WTC11 (cell line): ENCODE measurements around the gene OXNAD1. TPM values are rescaled to one million over a fixed set of nuclear protein-coding genes. Genes with fewer than 3 reads are reported as not detected.

Source experiments
- ATAC-seq: fragments of 200-7000 bp; cut with Tn5 transposase; 2 replicates; pipeline ENCODE4 v1.10.0; 2021; ENCODE audit warnings: mild to moderate bottlenecking, moderate library complexity
- CTCF ChIA-PET: fragments of 300-600 bp; sonication (Branson Sonifier 250); formaldehyde crosslinking; loops from one replicate; lab custom pipeline; 2021; ENCODE audit warnings: antibody characterized with exemption; lab: Charles Lee
- POLR2A ChIA-PET: fragments of 350-600 bp; sonication (Branson Sonifier 250); formaldehyde crosslinking; loops from one replicate; lab custom pipeline; 2021; ENCODE audit warnings: antibody characterized with exemption; lab: Charles Lee
- DNase-seq: peaks from one replicate; pipeline ENCODE4 v3.0.0; 2021; ENCODE audit warnings: low spot score
- H3K27ac Mint-ChIP-seq: 2 replicates; pipeline ENCODE4 v1.8.0; 2021; ENCODE audit warnings: mixed read lengths
- H3K27me3 Mint-ChIP-seq: 2 replicates; pipeline ENCODE4 v1.8.0; 2021; ENCODE audit warnings: low read depth, mild to moderate bottlenecking, moderate library complexity, mixed read lengths
- H3K36me3 Mint-ChIP-seq: 2 replicates; pipeline ENCODE4 v1.8.0; 2021; ENCODE audit warnings: mixed read lengths
- H3K4me1 Mint-ChIP-seq: 2 replicates; pipeline ENCODE4 v1.8.0; 2022; ENCODE audit warnings: mixed read lengths
- H3K4me3 Mint-ChIP-seq: 2 replicates; pipeline ENCODE4 v1.8.0; 2021; ENCODE audit warnings: mild to moderate bottlenecking, moderate library complexity, mixed read lengths
- H3K9me3 Mint-ChIP-seq: 2 replicates; pipeline ENCODE4 v1.8.0; 2021; ENCODE audit warnings: mixed read lengths
- IRF2 ChIP-seq: sonication (generic); formaldehyde crosslinking; IDR thresholded peaks from 2 replicates; pipeline ENCODE4 v1.8.0; 2022; ENCODE audit warnings: low read depth, missing genetic modification reagents, borderline replicate concordance
- NR2C2 ChIP-seq: sonication (generic); formaldehyde crosslinking; IDR thresholded peaks from 2 replicates; pipeline ENCODE4 v1.8.0; 2022; ENCODE audit warnings: mild to moderate bottlenecking, missing genetic modification reagents
- OVOL2 ChIP-seq: fragments of 250-450 bp; sonication (Bioruptor Pico); IDR thresholded peaks from 2 replicates; pipeline ENCODE4 v1.9.0; 2021; ENCODE audit warnings: mild to moderate bottlenecking, borderline replicate concordance
- SMAD4 ChIP-seq: sonication (generic); formaldehyde crosslinking; IDR thresholded peaks from 2 replicates; pipeline ENCODE4 v1.8.0; 2022; ENCODE audit warnings: mild to moderate bottlenecking, missing genetic modification reagents
- TEAD1 ChIP-seq: sonication (generic); formaldehyde crosslinking; IDR thresholded peaks from 2 replicates; pipeline ENCODE4 v1.8.0; 2022; ENCODE audit warnings: mild to moderate bottlenecking, missing genetic modification reagents
- TEAD4 ChIP-seq: sonication (generic); formaldehyde crosslinking; IDR thresholded peaks from 2 replicates; pipeline ENCODE4 v1.8.0; 2022; ENCODE audit warnings: mild to moderate bottlenecking, missing genetic modification reagents
- TP53 ChIP-seq: sonication (generic); formaldehyde crosslinking; IDR thresholded peaks from 2 replicates; pipeline ENCODE4 v1.8.1; 2023; ENCODE audit warnings: mild to moderate bottlenecking, missing genetic modification reagents
- ZNF396 ChIP-seq: fragments of 250-450 bp; sonication (Bioruptor Pico); IDR thresholded peaks from 2 replicates; pipeline ENCODE4 v1.8.0; 2021; ENCODE audit warnings: mild to moderate bottlenecking, moderate library complexity, borderline replicate concordance
- ZNF423 ChIP-seq: fragments of 250-450 bp; sonication (Bioruptor Pico); IDR thresholded peaks from 2 replicates; pipeline ENCODE4 v2.1.2; 2022; ENCODE audit warnings: mild to moderate bottlenecking, moderate library complexity
- ZNF671 ChIP-seq: fragments of 250-450 bp; sonication (Bioruptor Pico); IDR thresholded peaks from 2 replicates; pipeline ENCODE4 v1.8.0; 2021; ENCODE audit warnings: mild to moderate bottlenecking
- total RNA-seq: library from RNA; stranded (reverse); gene quantifications from 3 replicates; pipeline ENCODE4 v1.2.3, GENCODE V29; 2021
- TF ChIP-seq, protein P1 (sequence below): sonication (generic); formaldehyde crosslinking; IDR thresholded peaks from 2 replicates; pipeline ENCODE4 v1.8.1; 2022; ENCODE audit warnings: low read depth, mild to moderate bottlenecking, moderate library complexity, missing genetic modification reagents, borderline replicate concordance
- TF ChIP-seq, protein P2 (sequence below): fragments of 250-450 bp; sonication (Bioruptor Pico); conservative IDR thresholded peaks from 2 replicates; pipeline ENCODE4 v1.9.0; 2021; ENCODE audit warnings: mild to moderate bottlenecking
- TF ChIP-seq, protein P3 (sequence below): fragments of 250-450 bp; sonication (Bioruptor Pico); IDR thresholded peaks from 2 replicates; pipeline ENCODE4 v1.8.0; 2021; ENCODE audit warnings: mild to moderate bottlenecking
- TF ChIP-seq, protein P4 (sequence below): sonication (generic); formaldehyde crosslinking; IDR thresholded peaks from 2 replicates; pipeline ENCODE4 v1.8.0; 2023; ENCODE audit warnings: missing genetic modification reagents
- TF ChIP-seq, protein P5 (sequence below): sonication (generic); formaldehyde crosslinking; IDR thresholded peaks from 2 replicates; pipeline ENCODE4 v1.8.0; 2022; ENCODE audit warnings: mild to moderate bottlenecking, missing genetic modification reagents
- TF ChIP-seq, protein P6 (sequence below): sonication (generic); formaldehyde crosslinking; IDR thresholded peaks from 2 replicates; pipeline ENCODE4 v1.8.0; 2022; ENCODE audit warnings: mild to moderate bottlenecking, missing genetic modification reagents
- TF ChIP-seq, protein P7 (sequence below): fragments of 250-450 bp; sonication (Bioruptor Pico); IDR thresholded peaks from 2 replicates; pipeline ENCODE4 v2.1.2; 2022; ENCODE audit warnings: mild to moderate bottlenecking, moderate library complexity
- TF ChIP-seq, protein P8 (sequence below): sonication (generic); formaldehyde crosslinking; IDR thresholded peaks from 2 replicates; pipeline ENCODE4 v1.8.1; 2022; ENCODE audit warnings: low read depth, missing genetic modification reagents, borderline replicate concordance

Gene OXNAD1
- total RNA-seq, 1 experiment from 2014 or later, result 21.7 TPM

DNA sequence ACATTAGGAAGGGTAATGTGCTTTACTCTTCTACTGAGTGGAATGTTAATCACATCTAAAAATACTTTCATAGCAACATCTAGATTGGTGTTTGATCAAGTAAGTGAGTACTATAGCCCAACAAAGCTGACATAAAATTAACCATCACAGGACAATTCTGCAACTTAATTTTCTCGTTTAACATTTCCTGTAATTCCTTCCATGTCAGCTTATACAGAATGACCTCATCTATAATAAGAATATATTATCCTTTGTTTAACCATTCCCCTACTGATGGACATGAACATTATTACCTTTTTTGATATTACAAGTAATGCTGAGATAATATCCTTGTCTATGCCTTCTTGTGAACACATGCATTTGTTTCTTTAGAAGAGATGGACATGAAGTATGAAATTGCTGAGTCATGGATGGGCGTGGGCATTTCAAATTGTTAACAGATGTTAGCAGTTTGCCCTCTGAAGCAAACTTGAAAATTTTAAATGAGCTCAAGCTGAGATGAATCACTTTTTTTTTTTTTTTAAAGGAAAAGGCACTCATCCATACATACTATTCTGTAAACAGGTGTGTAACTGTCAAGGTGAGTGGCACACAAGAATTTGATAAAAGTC, 85.1 kb downstream of the OXNAD1 start:
- TF ChIP-seq ZNF423 (CRISPR knock-in tag), result no peak
- TF ChIP-seq ZNF396, result no peak
- no peak for TF ChIP-seq SMAD4 (CRISPR knock-in tag)
- no peak for TF ChIP-seq TP53 (CRISPR knock-in tag)
- TF ChIP-seq, protein P1, sequence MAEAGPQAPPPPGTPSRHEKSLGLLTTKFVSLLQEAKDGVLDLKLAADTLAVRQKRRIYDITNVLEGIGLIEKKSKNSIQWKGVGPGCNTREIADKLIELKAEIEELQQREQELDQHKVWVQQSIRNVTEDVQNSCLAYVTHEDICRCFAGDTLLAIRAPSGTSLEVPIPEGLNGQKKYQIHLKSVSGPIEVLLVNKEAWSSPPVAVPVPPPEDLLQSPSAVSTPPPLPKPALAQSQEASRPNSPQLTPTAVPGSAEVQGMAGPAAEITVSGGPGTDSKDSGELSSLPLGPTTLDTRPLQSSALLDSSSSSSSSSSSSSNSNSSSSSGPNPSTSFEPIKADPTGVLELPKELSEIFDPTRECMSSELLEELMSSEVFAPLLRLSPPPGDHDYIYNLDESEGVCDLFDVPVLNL (CRISPR knock-in tag), result no peak
- TF ChIP-seq, protein P2, sequence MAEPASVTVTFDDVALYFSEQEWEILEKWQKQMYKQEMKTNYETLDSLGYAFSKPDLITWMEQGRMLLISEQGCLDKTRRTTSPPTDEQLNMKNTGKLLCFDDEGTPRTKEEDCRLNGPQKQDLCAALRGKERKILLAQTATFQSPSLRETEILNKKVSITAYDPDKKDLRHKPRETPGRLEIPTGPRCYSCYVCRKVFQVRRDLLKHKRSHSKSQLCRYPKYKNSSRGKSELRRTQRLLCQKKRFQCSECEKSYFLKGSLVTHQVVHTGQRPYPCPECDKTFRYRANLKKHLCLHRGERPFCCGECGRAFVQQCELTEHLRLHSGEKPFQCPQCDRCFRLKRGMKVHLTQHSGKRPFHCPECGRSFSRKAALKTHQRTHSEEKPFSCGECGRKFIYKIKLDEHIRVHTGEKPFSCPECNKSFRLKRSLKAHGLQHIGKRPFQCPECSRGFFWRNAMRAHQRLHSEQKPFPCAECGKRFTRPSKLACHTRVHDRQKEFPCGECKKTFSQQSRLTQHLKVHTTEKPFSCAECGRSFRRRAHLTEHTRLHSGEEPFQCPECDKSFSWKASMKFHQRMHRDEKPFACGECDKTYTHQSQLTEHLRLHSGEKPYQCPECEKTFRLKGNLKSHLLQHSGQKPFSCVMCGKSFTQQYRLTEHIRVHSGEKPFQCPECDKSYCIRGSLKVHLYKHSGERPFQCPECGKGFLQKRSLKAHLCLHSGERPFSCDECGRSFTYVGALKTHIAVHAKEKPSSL, result no peak
- no peak for TF ChIP-seq ZNF671
- no peak for TF ChIP-seq TEAD1 (CRISPR knock-in tag)
- TF ChIP-seq, protein P3, sequence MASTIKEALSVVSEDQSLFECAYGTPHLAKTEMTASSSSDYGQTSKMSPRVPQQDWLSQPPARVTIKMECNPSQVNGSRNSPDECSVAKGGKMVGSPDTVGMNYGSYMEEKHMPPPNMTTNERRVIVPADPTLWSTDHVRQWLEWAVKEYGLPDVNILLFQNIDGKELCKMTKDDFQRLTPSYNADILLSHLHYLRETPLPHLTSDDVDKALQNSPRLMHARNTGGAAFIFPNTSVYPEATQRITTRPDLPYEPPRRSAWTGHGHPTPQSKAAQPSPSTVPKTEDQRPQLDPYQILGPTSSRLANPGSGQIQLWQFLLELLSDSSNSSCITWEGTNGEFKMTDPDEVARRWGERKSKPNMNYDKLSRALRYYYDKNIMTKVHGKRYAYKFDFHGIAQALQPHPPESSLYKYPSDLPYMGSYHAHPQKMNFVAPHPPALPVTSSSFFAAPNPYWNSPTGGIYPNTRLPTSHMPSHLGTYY, result no peak
- TF ChIP-seq, protein P4, sequence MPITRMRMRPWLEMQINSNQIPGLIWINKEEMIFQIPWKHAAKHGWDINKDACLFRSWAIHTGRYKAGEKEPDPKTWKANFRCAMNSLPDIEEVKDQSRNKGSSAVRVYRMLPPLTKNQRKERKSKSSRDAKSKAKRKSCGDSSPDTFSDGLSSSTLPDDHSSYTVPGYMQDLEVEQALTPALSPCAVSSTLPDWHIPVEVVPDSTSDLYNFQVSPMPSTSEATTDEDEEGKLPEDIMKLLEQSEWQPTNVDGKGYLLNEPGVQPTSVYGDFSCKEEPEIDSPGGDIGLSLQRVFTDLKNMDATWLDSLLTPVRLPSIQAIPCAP (CRISPR knock-in tag), result no peak
- TF ChIP-seq TEAD4, result no peak
- TF ChIP-seq, protein P5, sequence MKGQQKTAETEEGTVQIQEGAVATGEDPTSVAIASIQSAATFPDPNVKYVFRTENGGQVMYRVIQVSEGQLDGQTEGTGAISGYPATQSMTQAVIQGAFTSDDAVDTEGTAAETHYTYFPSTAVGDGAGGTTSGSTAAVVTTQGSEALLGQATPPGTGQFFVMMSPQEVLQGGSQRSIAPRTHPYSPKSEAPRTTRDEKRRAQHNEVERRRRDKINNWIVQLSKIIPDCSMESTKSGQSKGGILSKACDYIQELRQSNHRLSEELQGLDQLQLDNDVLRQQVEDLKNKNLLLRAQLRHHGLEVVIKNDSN (CRISPR knock-in tag), result no peak
- no peak for TF ChIP-seq IRF2 (CRISPR knock-in tag)
- TF ChIP-seq, protein P6, sequence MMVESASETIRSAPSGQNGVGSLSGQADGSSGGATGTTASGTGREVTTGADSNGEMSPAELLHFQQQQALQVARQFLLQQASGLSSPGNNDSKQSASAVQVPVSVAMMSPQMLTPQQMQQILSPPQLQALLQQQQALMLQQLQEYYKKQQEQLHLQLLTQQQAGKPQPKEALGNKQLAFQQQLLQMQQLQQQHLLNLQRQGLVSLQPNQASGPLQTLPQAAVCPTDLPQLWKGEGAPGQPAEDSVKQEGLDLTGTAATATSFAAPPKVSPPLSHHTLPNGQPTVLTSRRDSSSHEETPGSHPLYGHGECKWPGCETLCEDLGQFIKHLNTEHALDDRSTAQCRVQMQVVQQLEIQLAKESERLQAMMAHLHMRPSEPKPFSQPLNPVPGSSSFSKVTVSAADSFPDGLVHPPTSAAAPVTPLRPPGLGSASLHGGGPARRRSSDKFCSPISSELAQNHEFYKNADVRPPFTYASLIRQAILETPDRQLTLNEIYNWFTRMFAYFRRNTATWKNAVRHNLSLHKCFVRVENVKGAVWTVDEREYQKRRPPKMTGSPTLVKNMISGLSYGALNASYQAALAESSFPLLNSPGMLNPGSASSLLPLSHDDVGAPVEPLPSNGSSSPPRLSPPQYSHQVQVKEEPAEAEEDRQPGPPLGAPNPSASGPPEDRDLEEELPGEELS (CRISPR knock-in tag), result no peak
- no peak for TF ChIP-seq NR2C2 (CRISPR knock-in tag)
- TF ChIP-seq, protein P7, sequence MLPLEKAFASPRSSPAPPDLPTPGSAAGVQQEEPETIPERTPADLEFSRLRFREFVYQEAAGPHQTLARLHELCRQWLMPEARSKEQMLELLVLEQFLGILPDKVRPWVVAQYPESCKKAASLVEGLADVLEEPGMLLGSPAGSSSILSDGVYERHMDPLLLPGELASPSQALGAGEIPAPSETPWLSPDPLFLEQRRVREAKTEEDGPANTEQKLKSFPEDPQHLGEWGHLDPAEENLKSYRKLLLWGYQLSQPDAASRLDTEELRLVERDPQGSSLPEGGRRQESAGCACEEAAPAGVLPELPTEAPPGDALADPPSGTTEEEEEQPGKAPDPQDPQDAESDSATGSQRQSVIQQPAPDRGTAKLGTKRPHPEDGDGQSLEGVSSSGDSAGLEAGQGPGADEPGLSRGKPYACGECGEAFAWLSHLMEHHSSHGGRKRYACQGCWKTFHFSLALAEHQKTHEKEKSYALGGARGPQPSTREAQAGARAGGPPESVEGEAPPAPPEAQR (CRISPR knock-in tag), result no peak
- TF ChIP-seq, protein P8, sequence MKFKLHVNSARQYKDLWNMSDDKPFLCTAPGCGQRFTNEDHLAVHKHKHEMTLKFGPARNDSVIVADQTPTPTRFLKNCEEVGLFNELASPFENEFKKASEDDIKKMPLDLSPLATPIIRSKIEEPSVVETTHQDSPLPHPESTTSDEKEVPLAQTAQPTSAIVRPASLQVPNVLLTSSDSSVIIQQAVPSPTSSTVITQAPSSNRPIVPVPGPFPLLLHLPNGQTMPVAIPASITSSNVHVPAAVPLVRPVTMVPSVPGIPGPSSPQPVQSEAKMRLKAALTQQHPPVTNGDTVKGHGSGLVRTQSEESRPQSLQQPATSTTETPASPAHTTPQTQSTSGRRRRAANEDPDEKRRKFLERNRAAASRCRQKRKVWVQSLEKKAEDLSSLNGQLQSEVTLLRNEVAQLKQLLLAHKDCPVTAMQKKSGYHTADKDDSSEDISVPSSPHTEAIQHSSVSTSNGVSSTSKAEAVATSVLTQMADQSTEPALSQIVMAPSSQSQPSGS (CRISPR knock-in tag), result no peak
- no peak for TF ChIP-seq OVOL2 (CRISPR knock-in tag)
- no peak for DNase-seq
- H3K27me3 Mint-ChIP-seq, result peaks cover 16% of the 10 kb centered on the region
- H3K36me3 Mint-ChIP-seq, result peaks cover 14% of the 10 kb centered on the region
- H3K4me3 Mint-ChIP-seq, result no peak overlapping the region
- H3K9me3 Mint-ChIP-seq, result no peaks in the 10 kb centered on the region
- no peak for ATAC-seq
- H3K4me1 Mint-ChIP-seq, result peaks cover 46% of the 10 kb centered on the region
- H3K27ac Mint-ChIP-seq, result no peak overlapping the region
- ChIA-PET POLR2A (no interaction called here), CTCF (no interaction called here)
